AG09309 (cell line): ENCODE results near the gene CREB5.

Experiments
- DNase-seq: peaks from one replicate; pipeline ENCODE4 v3.0.0-alpha.2; 2010; ENCODE audit warnings: low read depth
- H3K4me3 ChIP-seq: 2 replicates; pipeline ENCODE4 v1.5.1; 2011; ENCODE audit warnings: mild to moderate bottlenecking, low read depth, low read length, moderate library complexity; ENCODE audit not compliant: control insufficient read depth
- CTCF ChIP-seq: IDR thresholded peaks from 2 replicates; pipeline ENCODE4 v1.5.1; 2011; ENCODE audit warnings: mild to moderate bottlenecking, low read depth, low read length, inconsistent platforms; ENCODE audit not compliant: insufficient read depth, control insufficient read depth; ENCODE audit errors: missing control alignments

Gene CREB5

GRCh38 chr7:28847681-28848080 lies 435.4 kb downstream of the CREB5 start:
- no peak for DNase-seq
- no peak for TF ChIP-seq CTCF
- H3K4me3 ChIP-seq, result no peak overlapping the region

GRCh38 chr7:28848906-28849305 lies 436.6 kb downstream of the CREB5 start:
- H3K4me3 ChIP-seq, result no peak overlapping the region
- no peak for TF ChIP-seq CTCF
- DNase-seq, result no peak

GRCh38 chr7:28850699-28851098 lies 438.4 kb downstream of the CREB5 start:
- DNase-seq, result no peak
- no peak overlapping the region for H3K4me3 ChIP-seq
- no peak for TF ChIP-seq CTCF

GRCh38 chr7:28853150-28853549 lies 440.8 kb downstream of the CREB5 start:
- no peak for DNase-seq
- no peak overlapping the region for H3K4me3 ChIP-seq
- no peak for TF ChIP-seq CTCF

GRCh38 chr7:28853834-28854749 lies 441.8 kb downstream of the CREB5 start:
- DNase-seq, result no peak
- H3K4me3 ChIP-seq, result peak overlapping the region; percentile 24
- peak; percentile 81 for TF ChIP-seq CTCF

- no peak overlapping the region for H3K4me3 ChIP-seq
- no peak for DNase-seq
- no peak for TF ChIP-seq CTCF
Measured at GRCh38 chr7:28854750-28855074, 442.4 kb downstream of the CREB5 start.

- no peak overlapping the region for H3K4me3 ChIP-seq
- TF ChIP-seq CTCF, result no peak
- DNase-seq, result peak; percentile 80
Measured at GRCh38 chr7:28855538-28856217, 443.4 kb downstream of the CREB5 start.
